ENCODE measurements around the gene PARP6.
A peak's percentile ranks its signal among the peaks of the same experiment; 100 is the strongest.

Gene PARP6

DNA sequence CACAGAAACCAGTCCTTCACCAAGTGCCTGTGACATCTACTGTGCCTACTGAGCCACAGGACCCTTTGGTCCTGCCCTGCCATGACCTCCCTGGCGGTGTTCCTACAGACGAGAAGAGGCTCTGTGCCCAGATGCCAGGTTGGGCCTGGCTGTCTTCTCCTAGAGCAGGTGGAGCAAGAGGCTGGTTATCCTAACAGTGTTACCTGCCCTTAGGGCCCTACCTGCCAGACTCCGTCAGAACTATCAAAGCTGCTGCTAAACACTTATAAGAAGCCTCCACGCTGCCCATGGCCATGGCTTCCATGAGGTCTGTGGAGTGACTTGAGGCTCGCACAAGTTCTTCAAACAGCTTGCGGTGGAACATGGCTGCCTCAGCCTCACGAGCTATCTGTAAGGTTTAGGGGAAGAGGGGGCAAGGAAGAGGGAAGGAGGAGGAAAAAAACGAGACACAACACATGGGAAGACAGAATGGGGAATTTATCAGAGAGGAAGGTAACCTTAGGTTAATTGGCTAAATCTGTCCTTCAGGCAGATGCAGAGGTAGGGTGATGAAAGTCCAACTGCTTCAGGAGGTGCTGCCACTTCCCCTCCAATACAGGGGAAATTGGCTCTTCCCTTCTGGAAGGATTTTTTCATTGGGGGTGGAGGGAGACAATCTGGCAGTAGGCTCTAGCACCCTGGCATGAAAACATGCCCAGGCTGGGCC is 69.4 kb downstream of the PARP6 start:
- no peak overlapping the region for H3K27ac ChIP-seq

DNA sequence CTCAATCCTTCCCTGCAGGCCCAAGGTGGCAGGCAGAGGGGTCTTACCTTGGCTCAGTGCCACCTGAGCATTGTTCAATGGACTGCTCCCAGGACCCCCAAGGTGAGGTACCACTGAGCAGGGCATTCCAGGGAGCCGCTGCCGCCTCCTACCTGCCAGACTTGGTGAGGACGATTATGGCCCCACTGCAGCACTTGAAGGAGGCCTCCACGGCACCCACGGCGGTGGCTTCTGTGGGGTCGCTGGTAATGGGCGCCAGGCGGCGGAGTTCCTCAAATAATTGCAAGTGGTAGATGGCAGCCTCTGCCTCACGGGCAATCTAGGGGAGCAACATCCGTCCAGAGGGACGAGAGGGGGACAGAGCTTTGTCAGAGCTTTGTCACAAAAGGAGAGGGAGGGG is 70.1 kb downstream of the PARP6 start:
- TF ChIP-seq, protein P1, sequence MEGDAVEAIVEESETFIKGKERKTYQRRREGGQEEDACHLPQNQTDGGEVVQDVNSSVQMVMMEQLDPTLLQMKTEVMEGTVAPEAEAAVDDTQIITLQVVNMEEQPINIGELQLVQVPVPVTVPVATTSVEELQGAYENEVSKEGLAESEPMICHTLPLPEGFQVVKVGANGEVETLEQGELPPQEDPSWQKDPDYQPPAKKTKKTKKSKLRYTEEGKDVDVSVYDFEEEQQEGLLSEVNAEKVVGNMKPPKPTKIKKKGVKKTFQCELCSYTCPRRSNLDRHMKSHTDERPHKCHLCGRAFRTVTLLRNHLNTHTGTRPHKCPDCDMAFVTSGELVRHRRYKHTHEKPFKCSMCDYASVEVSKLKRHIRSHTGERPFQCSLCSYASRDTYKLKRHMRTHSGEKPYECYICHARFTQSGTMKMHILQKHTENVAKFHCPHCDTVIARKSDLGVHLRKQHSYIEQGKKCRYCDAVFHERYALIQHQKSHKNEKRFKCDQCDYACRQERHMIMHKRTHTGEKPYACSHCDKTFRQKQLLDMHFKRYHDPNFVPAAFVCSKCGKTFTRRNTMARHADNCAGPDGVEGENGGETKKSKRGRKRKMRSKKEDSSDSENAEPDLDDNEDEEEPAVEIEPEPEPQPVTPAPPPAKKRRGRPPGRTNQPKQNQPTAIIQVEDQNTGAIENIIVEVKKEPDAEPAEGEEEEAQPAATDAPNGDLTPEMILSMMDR (conservative IDR thresholded peaks at IDR 0.05) = no peak
- no peak for TF ChIP-seq ZFX (IDR thresholded peaks at IDR 0.05)
- H3K27ac ChIP-seq = no peak overlapping the region

More for the DNA sequence above, 69.4 kb downstream of the PARP6 start:
- TF ChIP-seq, protein P1 (conservative IDR thresholded peaks at IDR 0.05) = no peak

DNA sequence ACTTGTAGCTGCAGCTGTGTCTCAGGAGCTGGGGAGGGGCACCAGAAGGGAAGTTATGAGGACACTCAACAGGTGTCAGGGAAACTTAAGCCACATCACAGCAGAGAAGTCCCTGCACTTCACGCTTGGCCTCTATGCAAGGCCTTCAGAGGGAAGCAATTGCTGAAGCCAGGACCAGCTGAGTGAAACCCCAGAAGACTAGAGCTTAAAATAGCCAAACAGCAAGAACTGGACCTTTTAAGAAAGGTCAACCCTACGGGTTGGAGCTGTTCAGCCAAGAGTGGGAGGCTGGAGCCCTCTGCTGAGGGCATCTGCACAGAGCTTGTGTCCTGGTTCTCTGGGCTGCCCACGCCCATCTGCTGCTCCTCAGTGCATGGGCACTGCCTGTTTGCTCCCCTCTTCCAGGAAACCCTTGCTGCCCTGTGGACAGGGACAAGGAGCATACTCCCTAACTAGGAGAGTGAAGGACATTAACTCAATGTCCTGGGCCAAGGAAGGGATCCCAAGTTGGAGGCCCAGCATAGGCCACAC is 70.9 kb downstream of the PARP6 start:
- TF ChIP-seq ZFX (IDR thresholded peaks at IDR 0.05) = no peak
- TF ChIP-seq, protein P1 (conservative IDR thresholded peaks at IDR 0.05) = no peak
- no peak overlapping the region for H3K27ac ChIP-seq

DNA sequence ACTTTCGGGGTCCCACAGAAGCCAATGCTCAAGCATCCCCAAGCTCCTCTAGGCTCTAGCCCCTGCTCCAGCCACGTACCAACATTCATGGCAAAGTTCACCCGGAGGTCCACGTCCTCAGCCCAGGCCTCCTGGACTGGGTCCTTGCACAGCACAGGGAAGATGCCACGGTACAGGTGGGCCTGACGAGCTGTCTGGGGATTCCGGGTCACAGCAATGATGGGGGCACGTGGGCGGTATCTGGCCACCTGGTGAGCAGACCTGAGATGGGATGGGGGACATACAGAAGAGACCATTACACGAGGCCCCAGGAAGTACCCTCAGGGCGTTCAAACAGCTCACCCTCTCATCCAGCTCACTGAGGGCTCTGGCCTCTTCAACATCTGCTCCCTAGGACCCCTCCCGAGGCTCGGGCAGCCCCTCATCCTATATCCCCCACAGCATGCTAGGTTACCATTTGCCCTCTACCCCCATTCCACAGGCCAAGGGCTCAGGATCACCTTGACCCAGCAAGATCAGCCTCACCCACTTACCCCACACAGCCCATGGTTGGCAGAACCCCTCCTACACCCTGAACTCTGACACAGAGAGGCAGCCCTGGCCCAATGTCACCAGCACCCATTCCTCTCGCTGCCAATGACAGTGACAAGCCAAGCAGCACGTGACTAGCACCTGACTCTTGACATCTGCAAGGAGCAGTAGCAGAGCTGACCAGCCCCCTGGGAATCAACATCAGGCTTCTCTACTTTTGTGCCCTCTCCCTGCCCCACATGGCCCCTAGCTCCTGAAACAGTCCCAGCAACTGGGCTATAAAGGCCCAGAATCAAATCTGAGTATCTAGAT is 71.7 kb downstream of the PARP6 start:
- H3K27ac ChIP-seq = no peak overlapping the region
- TF ChIP-seq ZFX (IDR thresholded peaks at IDR 0.05) = no peak
- TF ChIP-seq, protein P1 (conservative IDR thresholded peaks at IDR 0.05) = no peak

DNA sequence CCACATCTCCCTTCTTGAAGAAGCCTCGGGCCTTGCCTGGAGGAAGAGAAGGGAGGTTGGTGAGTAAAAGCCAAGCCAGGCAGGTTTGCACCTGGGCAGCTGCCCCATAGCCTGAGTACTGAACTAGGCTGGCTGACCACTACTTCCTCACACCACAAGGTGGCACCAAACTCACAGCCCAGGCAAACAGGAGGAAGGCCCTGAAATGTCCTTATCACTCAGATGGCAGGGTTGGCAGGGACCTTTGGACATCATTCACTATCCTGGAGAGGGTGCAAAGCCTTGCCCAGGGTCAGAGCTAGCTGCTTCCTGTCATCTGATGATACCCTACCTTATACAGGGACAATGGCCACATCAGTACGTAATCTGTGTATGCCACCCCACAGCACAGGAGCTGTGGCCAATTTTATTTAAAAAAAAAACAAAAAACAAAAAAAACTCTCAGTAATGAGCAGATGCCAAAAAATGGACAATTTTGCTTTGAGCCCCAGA is 72.6 kb downstream of the PARP6 start:
- H3K27ac ChIP-seq = no peak overlapping the region
- TF ChIP-seq ZFX (IDR thresholded peaks at IDR 0.05) = no peak
- TF ChIP-seq, protein P1 (conservative IDR thresholded peaks at IDR 0.05) = peak; percentile 95

DNA sequence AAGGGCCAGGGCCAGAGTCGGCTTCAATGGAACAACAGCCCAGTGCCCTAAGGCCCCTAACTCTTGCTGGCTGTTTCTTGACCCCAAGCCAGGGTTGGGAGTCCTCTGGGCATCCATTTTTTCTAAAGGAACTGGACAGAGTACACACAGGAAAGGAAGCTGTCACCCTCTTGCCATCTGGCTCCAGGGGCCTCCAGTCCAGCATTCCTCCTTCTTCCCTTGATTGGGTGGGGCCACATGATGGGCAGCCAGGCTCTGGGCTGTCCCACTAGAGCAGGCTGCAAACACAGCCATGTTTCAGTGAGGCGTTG is 73.2 kb downstream of the PARP6 start:
- H3K27ac ChIP-seq = no peak overlapping the region
- TF ChIP-seq, protein P1 (conservative IDR thresholded peaks at IDR 0.05) = no peak
- no peak for TF ChIP-seq ZFX (IDR thresholded peaks at IDR 0.05)

Data from C4-2B (cell line).